Stimulated activated CD4-positive, alpha-beta T cell treated with anti-CD3 and anti-CD28 coated beads, Interleukin-2, amount 100 ng/mL, for 4 hours (primary cell): ENCODE data around the gene SST.
"Not testable (repeated sequence)": the region's sequence is repeated elsewhere in the genome, so short reads cannot be mapped to it uniquely, and the experiment has no call there.

Source experiments
- DNase-seq: peaks from one replicate; pipeline ENCODE4 v3.0.0-alpha.2; 2020; ENCODE audit warnings: low read depth

The SST gene

GRCh38 chr3:187684444-187684843 is 14.2 kb upstream of the SST start:
- DNase-seq: no peak

- not testable (repeated sequence) for DNase-seq
These were observed 11.6 kb upstream of the SST start for GRCh38 chr3:187681756-187682155.

GRCh38 chr3:187679638-187680396 is 9.6 kb upstream of the SST start:
- peak; percentile 41 for DNase-seq

GRCh38 chr3:187678726-187679268 is 8.6 kb upstream of the SST start:
- DNase-seq: peak; percentile 7

GRCh38 chr3:187677604-187678003 is 7.4 kb upstream of the SST start:
- DNase-seq: no peak

GRCh38 chr3:187673012-187673411 is 2.8 kb upstream of the SST start:
- DNase-seq: no peak

DNA sequence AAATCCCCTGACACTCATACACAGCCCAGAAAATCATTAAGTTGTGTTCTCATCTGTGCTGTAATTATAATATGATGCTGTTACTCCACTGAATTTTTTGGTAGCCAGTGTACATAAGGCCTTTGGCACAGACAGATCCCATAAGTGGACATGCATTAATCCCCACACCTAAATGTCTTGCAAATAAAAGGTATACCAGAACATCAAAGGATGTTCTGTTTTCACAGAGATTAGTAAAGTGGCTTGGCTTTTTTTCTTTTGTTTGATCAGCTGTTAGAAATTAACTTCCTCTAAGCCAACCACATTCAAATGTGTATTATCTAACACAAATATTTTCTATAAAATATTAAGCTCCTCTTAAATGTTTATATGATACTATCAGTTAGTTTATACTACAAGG is 2.7 kb downstream of the SST start:
- DNase-seq: no peak

GRCh38 chr3:187665764-187666402 is 4.3 kb downstream of the SST start:
- no peak for DNase-seq

- DNase-seq: no peak
These were observed 5.2 kb downstream of the SST start for GRCh38 chr3:187665010-187665409.

DNA sequence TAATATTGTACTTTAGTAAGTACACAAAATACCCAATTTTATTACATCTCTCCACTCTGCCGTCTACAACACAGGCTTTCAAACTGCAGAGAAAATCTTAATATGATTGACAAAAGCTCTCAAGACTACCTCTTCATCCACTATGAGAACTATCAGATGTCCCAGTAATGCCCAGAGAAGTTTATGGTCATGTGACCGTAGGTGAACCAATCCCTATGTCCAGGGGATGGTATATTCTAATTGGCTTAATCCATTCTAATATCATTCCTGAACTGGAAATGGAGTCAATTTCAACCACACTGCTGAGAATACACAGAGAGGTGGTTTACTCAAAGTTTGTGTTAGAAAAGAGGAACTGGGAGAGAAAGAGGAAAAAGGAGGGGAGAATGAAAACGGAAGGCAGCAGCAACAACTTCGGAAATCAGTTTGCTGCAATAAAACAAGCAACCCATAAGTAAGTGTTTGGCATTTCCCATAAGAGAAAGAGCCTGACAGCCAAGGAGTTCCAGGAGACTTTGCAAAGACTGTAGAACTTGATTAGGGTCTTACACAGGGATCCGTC is 7.3 kb downstream of the SST start:
- DNase-seq: no peak

- no peak for DNase-seq
These were observed 8.9 kb downstream of the SST start for GRCh38 chr3:187661267-187661666.

DNA sequence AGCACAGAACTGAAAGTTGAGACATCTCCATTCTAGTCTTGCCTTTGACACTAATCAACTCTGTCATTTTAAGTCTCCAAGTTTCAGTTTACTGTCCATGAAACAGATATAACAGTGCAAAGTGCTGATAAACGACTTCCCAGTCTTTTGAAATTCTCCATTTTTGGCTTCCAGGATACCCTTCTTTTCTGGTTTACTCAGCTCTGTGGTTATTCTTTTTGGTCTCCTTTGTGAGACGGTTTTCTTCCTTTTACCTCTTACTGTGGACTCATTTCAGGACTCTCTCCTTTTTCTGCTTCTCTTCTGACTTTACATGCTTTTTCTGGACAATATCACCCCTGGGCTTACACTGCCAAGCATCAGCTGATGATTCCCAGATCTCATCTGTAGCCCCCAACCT is 18.9 kb downstream of the SST start:
- DNase-seq: no peak

DNA sequence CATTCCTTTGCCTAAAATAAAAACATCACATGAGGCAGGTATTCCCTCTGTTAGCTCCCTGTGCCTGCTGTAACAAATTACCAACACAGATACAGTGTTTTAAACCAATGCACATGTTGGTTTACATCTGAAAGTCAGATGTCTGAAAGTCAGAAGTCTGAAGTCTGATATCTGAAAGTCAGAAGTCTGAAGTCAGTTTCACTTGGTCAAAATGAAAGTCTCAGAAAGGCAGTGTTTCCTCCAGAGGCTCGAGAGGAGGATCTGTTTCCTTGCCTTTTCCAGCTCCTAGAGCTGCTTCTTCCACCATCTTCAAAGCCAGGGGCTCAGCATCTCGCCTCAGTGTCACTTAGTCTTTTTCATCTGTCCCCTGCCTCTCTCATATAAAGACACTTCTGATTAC is 22.0 kb downstream of the SST start:
- no peak for DNase-seq

DNA sequence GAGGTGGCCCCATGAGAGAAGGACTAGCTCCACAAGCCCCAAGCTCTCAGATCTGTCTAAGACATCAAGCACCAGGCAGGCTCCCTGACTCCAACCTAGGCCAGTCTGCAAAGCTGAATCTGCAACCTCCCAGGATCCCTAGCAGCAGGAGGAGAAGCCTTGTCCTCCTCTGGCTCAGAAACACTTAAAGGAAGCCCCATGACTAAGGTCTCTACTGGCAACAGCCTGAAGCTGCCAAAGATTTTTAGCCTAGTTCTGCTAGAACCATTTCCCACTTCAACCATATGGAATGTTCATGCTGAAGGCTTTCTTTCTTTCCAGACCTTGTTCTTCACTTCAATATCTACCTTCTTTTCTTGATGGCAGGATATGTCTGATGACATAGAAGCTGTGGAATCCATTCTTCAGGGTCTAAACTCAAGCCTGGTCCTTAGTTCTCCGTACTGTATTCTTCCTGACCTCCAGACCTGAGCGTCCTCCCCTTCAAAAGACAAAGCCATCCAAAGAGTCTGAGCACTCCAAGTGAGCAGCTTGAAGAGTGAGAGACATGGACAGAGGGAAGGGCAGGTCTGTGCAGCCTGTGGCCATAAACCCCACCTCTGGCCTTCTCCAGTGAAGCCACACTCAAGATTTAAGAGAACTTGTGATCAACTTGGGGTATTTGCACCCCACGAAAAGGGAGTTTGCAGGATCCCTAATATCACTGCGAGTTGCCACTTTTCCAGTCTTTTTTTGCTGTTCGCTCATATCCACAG is 23.1 kb downstream of the SST start:
- DNase-seq: no peak

GRCh38 chr3:187645379-187645778 is 24.8 kb downstream of the SST start:
- DNase-seq: not testable (repeated sequence)

GRCh38 chr3:187642861-187643260 is 27.3 kb downstream of the SST start:
- DNase-seq: no peak

DNA sequence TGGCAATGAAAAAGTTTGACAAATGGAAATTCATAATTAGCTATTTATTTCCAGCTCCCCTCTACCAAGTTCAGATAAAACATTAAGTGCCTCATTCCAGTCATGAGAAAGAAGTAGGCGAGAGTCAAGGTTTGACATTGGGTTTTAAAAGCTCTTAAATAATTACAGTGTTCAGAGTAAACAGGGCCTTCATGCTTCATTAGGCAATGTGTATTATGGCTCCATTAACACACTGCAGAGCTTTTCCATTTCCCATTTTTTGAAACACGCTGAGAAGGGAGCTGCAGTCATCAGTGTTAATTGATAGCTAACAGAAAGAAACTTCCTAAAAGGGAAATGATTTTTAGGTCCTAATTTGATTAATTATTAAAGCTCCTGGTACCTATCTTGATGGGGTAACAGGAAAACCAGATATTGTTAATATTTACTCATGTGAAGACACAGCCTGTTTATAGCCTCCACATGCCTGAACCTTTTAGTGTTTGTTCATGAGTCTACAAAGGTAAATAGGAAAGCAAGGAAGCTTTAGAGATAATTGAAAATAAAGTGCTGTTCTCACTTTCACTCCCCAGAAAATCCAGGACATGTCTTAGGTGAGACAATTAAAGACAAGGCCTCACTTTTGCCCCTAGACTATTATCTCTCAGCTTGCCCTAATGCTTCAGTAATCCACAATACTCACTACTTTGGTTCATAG is 28.7 kb downstream of the SST start:
- no peak for DNase-seq

DNA sequence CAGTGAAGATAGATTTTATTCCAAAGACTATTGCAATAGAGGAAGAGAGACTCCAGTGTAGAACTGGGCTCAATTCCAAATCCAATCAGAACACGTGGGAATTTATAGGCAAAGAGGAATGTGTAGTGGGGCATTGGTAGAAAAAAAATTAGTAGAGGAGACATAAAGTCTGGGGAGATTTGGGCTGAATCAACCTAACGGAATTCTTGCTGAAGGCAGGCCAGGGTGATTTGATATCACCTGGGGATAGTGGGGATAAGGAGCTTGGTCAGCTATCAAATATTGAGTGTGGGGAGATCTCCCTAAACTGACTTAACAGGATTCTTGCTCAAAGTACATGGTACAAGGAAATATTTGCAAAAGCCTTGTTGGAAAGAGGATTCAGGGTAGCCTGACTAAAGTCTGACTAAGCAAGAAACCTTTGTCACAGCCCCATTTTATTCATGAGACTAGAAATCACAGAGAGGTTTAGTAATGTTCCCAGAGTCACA is 29.6 kb downstream of the SST start:
- no peak for DNase-seq

- no peak for DNase-seq
These were observed 30.1 kb downstream of the SST start for GRCh38 chr3:187639927-187640568.

- no peak for DNase-seq
These were observed 33.7 kb downstream of the SST start for GRCh38 chr3:187636528-187636927.

DNA sequence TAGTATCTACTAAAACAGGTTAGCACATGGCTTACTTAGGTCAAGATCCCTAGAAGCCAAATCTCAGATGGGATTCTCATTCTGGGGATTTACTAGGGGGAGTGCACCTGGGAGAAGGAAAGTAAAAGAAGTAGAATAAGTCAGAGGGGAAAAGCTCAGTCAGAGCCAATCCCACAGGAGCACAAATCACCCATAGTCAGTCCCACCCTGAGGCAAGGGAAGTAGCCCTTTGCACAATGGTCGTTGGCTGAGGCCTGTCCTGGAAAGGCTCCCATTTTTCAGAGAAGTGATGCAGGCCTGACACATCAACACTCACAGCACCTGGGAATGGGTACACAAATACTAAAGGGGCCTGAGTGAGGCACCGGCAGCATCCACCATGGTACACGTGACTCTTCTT is 39.8 kb downstream of the SST start:
- no peak for DNase-seq
